ENCODE data around the gene ELOVL1. TPM values are rescaled to one million over a fixed set of nuclear protein-coding genes. Genes with fewer than 3 reads are reported as not detected.
A peak's percentile ranks its signal among the peaks of the same experiment; 100 is the strongest.

The ELOVL1 gene
- total and polyA plus RNA-seq, 2 of the 13 experiments (the other 11 are each of a cell fraction or from before 2014, with no cell fraction given), result 55.2 to 77.4 TPM

GRCh38 chr1:43367904-43368645 lies at the start of gene ELOVL1 (continued):
- TF ChIP-seq, protein P1, sequence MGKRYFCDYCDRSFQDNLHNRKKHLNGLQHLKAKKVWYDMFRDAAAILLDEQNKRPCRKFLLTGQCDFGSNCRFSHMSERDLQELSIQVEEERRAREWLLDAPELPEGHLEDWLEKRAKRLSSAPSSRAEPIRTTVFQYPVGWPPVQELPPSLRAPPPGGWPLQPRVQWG (CRISPR knock-in tag; IDR thresholded peaks at IDR 0.05; ENCODE audit: borderline replicate concordance, low read depth), result no peak
- TF ChIP-seq, protein P2, sequence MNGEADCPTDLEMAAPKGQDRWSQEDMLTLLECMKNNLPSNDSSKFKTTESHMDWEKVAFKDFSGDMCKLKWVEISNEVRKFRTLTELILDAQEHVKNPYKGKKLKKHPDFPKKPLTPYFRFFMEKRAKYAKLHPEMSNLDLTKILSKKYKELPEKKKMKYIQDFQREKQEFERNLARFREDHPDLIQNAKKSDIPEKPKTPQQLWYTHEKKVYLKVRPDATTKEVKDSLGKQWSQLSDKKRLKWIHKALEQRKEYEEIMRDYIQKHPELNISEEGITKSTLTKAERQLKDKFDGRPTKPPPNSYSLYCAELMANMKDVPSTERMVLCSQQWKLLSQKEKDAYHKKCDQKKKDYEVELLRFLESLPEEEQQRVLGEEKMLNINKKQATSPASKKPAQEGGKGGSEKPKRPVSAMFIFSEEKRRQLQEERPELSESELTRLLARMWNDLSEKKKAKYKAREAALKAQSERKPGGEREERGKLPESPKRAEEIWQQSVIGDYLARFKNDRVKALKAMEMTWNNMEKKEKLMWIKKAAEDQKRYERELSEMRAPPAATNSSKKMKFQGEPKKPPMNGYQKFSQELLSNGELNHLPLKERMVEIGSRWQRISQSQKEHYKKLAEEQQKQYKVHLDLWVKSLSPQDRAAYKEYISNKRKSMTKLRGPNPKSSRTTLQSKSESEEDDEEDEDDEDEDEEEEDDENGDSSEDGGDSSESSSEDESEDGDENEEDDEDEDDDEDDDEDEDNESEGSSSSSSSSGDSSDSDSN (CRISPR knock-in tag; IDR thresholded peaks at IDR 0.05), result peak; percentile 98
- TF ChIP-seq POLR2A (IDR thresholded peaks at IDR 0.05; ENCODE audit: insufficient read depth in 1 of 2, low read depth in 2 of 2, low read length in 2 of 2) (peak; percentile 75 to 96), ZNF549 (CRISPR knock-in tag; IDR thresholded peaks at IDR 0.05) (no peak), ZBTB39 (CRISPR knock-in tag; IDR thresholded peaks at IDR 0.05) (no peak), TARDBP (CRISPR knock-in tag; IDR thresholded peaks at IDR 0.05) (peak; percentile 77; the same call in 1 of the 2 replicates), TBL1XR1 (IDR thresholded peaks at IDR 0.05; ENCODE audit: borderline replicate concordance, low read length, partially characterized antibody) (no peak), ZNF10 (CRISPR knock-in tag; IDR thresholded peaks at IDR 0.05; ENCODE audit: borderline replicate concordance, low read depth) (no peak), GATAD1 (CRISPR knock-in tag; IDR thresholded peaks at IDR 0.05) (peak; percentile 54; the same call in 1 of the 2 replicates), ZNF616 (CRISPR knock-in tag; IDR thresholded peaks at IDR 0.05; ENCODE audit: low read depth) (peak; percentile 90), JUNB (CRISPR knock-in tag; IDR thresholded peaks at IDR 0.05; ENCODE audit: borderline replicate concordance) (peak; percentile 65; the same call in 1 of the 2 replicates), MED13 (CRISPR knock-in tag; IDR thresholded peaks at IDR 0.05) (peak; percentile 87), NONO (IDR thresholded peaks at IDR 0.05) (no peak), NONO (CRISPR knock-in tag; conservative IDR thresholded peaks at IDR 0.05) (peak; percentile 94), BCL3 (CRISPR knock-in tag; IDR thresholded peaks at IDR 0.05) (peak; percentile 96), KDM3A (CRISPR knock-in tag; IDR thresholded peaks at IDR 0.05; ENCODE audit: low read depth) (peak; percentile 80), RARG (CRISPR knock-in tag; IDR thresholded peaks at IDR 0.05; ENCODE audit: low read depth) (no peak), ZZZ3 (CRISPR knock-in tag; IDR thresholded peaks at IDR 0.05; ENCODE audit: borderline replicate concordance) (no peak; the same call in 1 of the 2 replicates), NFIC (IDR thresholded peaks at IDR 0.05; ENCODE audit: low read length) (no peak), RORA (CRISPR knock-in tag; IDR thresholded peaks at IDR 0.05) (no peak)
- TF ChIP-seq, protein P3, sequence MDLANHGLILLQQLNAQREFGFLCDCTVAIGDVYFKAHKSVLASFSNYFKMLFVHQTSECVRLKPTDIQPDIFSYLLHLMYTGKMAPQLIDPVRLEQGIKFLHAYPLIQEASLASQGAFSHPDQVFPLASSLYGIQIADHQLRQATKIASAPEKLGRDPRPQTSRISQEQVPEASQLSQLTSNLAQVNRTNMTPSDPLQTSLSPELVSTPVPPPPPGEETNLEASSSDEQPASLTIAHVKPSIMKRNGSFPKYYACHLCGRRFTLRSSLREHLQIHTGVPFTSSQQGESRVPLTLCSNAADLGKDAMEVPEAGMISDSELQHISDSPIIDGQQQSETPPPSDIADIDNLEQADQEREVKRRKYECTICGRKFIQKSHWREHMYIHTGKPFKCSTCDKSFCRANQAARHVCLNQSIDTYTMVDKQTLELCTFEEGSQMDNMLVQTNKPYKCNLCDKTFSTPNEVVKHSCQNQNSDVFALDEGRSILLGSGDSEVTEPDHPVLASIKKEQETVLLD (CRISPR knock-in tag; IDR thresholded peaks at IDR 0.05; ENCODE audit: low read depth), result peak; percentile 82
